ENCODE results near the gene SLC16A11.

DNA sequence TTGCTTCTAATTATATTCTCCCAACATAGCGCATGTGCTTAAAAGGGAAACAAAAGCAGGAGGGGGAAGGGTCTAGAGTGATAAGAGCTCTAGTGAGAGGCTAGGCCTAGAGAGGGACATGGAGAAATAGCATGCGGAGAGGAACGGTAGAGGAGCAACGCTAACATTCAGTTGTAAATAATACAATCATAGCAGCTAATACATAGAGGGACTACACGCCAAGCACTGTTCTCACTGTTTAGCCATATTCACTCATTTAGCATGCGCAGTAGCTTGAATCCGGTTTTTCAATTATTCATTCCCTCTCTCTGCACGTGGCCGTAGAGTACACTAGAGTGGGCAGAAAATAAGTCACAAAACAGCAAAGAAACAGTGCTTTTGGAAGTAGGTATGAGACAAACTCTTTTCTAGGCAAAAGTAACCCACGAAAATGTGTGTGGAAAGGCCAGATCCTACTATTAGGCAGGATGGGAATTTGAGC is 49.7 kb downstream of the SLC16A11 start:
- TF ChIP-seq, protein P1, sequence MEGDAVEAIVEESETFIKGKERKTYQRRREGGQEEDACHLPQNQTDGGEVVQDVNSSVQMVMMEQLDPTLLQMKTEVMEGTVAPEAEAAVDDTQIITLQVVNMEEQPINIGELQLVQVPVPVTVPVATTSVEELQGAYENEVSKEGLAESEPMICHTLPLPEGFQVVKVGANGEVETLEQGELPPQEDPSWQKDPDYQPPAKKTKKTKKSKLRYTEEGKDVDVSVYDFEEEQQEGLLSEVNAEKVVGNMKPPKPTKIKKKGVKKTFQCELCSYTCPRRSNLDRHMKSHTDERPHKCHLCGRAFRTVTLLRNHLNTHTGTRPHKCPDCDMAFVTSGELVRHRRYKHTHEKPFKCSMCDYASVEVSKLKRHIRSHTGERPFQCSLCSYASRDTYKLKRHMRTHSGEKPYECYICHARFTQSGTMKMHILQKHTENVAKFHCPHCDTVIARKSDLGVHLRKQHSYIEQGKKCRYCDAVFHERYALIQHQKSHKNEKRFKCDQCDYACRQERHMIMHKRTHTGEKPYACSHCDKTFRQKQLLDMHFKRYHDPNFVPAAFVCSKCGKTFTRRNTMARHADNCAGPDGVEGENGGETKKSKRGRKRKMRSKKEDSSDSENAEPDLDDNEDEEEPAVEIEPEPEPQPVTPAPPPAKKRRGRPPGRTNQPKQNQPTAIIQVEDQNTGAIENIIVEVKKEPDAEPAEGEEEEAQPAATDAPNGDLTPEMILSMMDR (IDR thresholded peaks at IDR 0.05; ENCODE audit: poor library complexity, severe bottlenecking): no peak
- no peak for TF ChIP-seq EP300 (conservative IDR thresholded peaks at IDR 0.05; ENCODE audit: poor library complexity, severe bottlenecking)
- TF ChIP-seq, protein P2, sequence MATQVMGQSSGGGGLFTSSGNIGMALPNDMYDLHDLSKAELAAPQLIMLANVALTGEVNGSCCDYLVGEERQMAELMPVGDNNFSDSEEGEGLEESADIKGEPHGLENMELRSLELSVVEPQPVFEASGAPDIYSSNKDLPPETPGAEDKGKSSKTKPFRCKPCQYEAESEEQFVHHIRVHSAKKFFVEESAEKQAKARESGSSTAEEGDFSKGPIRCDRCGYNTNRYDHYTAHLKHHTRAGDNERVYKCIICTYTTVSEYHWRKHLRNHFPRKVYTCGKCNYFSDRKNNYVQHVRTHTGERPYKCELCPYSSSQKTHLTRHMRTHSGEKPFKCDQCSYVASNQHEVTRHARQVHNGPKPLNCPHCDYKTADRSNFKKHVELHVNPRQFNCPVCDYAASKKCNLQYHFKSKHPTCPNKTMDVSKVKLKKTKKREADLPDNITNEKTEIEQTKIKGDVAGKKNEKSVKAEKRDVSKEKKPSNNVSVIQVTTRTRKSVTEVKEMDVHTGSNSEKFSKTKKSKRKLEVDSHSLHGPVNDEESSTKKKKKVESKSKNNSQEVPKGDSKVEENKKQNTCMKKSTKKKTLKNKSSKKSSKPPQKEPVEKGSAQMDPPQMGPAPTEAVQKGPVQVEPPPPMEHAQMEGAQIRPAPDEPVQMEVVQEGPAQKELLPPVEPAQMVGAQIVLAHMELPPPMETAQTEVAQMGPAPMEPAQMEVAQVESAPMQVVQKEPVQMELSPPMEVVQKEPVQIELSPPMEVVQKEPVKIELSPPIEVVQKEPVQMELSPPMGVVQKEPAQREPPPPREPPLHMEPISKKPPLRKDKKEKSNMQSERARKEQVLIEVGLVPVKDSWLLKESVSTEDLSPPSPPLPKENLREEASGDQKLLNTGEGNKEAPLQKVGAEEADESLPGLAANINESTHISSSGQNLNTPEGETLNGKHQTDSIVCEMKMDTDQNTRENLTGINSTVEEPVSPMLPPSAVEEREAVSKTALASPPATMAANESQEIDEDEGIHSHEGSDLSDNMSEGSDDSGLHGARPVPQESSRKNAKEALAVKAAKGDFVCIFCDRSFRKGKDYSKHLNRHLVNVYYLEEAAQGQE (IDR thresholded peaks at IDR 0.05; ENCODE audit: borderline replicate concordance): no peak
